Mesenteric fat pad (tissue), 1 donor: ENCODE data around the gene CHST10. TPM values are rescaled to one million over a fixed set of nuclear protein-coding genes. Genes with fewer than 3 reads are reported as not detected.
"Not testable (repeated sequence)": the region's sequence is repeated elsewhere in the genome, so short reads cannot be mapped to it uniquely, and the experiment has no call there.

ENCODE experiments used
- DNase-seq: peaks from one replicate; pipeline ENCODE4 v3.0.0-alpha.2; 2020; ENCODE audit warnings: low spot score
- total RNA-seq: library from RNA; stranded (reverse); fragmentation: NEBNext Ultra II Directional; extraction: Animal tissue kit (Norgen Biotek cat#: 25700); gene quantifications from one replicate; pipeline ENCODE4 v1.2.1, GENCODE V29; 2021
- donor health status: DM: yes; HTN: yes; CAD: no.

Gene CHST10
- total RNA-seq, 1 donor from 2014 or later, result 4.1 TPM

DNA sequence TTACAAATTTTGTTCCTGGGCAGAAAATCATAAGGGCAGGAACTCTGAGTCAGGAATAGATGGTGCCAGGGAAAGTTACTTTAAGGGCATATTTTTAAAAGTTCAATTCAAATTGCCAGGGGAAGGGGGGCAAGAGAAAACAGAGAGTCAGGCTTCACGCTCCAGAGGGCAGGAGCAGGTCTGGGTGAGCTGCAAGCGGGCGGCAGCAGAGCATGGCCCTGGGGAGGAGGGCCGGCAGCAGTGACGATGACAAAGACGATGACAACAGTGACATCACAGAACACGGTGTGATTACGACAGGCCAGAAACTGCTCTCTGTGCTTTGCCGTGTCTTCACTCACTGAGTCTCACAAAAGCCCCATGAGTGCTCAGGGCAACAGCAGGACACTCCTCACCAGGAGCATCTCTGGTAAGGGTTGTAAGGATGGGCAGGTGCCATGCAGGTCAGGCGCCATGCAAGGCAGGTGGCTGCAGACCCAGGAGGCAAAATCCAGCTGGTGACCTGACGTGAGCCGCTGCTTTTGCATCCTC, 23.3 kb downstream of the CHST10 start:
- peak; percentile 62 for DNase-seq

DNA sequence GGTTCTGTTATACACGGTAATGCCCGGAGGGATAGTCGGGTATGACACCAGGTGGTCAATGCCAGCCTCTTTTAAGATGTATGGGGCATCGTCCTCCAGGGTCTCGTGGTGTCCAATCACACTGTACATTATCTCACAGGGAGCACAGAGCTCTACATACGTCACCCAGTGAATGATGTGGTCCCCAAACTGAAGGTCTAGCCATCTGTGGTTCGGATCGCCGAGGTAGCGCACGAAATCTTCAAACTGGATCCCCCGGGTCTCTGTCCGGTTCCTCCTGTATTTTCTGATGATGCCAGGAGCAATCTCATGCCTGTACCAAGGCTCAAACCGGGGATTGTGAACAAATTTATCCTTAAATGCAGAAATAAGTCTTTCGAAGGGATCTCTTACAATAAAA, 24.1 kb downstream of the CHST10 start:
- DNase-seq, result peak; percentile 47

DNA sequence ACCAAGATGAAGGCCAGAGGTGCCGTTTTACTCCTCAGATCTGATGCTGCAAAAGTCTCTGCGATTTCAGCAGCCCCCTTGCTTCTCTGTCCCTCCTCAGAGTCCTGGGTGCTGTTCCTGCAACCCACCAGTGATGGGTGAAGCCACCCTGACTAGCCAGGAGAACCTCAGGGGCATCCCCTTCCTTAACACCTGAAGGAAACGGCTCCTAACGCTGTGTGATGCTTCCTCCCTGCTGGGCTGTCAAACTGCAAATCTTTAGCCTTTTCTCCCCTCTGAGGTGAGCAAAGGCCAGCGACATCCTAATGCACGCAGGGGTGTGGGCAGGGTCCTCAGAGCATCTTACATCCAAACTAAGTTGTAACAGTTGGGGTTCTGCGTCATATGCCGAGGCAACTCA, 24.8 kb downstream of the CHST10 start:
- peak; percentile 81 for DNase-seq

DNA sequence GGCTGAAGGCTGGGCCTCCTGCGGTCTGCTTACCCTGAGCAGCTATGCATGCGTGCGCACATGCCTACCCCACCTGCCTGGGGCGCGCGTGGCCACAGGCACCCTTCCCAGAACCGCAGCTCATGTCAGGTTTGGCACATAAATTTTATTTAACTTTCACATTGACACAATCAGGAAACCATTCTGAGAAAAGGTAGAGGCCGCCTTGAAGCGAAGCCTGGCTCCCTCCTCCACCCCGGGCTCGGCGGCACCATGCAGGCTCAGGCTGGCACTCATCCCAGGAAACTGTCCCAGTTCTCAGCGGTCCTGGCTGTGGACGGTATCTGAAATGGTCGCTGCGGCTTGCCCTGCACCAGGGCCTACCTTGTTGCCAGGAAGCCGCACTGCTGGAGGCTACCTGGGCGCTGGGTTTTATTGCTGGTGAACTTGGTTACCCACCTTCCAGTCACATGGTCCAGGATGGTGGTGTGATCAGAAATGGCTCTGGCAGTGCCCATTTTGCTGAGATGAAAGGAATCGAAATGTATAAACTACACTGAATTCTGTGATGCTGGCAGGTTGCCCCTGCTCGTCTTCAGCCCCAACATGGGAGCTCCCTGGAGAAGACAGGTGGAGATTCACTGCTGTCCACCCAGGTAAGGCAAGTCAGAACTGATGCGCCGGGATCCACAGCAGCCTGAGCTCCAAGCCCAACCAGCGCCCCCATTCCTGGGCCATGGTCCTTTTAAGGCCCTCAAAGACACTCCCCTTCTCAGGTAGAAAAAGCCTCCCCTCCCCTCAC, 25.5 kb downstream of the CHST10 start:
- peak; percentile 82 for DNase-seq

DNA sequence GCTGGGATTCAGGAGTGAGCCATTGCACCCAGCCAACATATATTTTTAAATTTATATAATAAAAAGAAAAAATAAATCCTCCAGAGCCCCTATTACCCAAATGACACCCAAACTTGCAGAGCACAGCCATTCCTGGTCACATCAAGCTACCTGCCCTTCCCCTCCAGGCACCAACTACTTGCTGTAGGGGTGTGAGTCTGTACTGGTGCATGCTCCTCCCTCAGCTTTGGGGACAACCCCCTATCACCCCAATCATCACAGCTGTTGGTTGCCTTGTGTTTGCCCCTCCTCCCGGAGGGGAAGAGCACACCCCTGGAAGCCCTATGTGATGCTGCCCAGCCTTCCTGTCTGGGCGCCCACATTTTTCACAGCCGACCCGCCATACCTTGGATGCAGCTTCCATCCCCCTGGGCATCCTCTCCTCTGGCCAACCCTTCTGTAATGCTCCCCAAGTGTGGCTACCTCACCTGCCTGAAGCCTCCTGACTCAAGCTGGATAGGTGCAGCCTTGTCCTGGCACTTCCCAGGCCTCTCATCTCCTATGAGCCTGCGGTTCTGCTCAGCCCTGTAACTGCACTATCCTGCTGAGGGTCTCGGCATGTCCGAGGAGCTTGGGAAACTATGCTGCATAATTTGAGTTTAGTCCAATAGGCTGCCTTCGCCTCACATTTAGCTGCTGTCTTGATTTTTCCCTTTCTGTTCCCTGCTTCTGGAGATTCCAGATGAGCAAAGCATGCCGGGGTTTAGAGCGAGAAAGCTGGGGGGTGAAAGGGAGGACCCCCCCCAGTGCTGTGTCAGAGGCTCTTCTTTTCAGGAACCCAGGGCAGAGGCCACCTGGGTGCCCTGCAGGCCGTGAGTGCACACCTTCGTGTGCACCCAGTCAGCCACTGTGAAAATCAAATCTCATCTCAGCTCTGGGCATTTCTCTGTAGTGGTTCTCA, 27.2 kb downstream of the CHST10 start:
- DNase-seq, result peak; percentile 77

DNA sequence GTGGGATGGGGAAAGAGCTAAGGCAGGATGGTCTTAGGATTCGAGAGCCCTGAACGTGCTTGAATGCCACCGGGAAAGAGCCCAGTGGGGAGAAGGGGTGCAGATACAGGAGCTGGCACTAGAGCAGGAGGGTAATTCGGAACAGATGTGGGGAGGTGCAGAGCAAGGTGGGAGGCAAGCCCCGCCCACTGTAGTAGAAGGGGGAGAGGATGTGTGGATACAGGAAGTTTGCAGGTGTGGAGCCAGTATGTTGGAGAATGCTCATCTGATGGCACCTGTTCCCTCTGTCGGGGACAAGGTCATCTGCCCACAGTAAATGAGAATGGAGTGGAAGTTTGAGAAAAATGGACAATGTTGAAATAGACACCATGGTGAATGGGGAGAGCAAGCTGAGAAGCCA, 28.8 kb downstream of the CHST10 start:
- peak; percentile 80 for DNase-seq

DNA sequence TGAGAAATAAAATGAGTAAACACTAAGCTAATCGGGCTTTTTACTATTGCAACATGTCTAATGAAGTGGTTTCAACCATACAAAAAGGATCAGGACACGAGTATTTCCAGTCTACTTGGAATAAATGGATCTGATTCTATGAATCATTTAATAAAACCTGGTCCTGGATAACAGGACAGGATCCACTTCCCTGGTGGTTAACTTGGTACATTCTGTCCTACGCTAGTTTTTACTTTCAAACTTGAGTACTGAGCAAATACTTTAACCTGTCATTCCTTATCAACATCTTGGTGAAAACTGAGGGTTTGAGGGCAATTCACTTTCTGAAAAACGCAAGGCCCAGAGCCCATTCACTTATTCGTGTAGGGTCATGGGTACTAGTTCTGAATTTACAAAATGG, 33.5 kb downstream of the CHST10 start:
- DNase-seq, result no peak

DNA sequence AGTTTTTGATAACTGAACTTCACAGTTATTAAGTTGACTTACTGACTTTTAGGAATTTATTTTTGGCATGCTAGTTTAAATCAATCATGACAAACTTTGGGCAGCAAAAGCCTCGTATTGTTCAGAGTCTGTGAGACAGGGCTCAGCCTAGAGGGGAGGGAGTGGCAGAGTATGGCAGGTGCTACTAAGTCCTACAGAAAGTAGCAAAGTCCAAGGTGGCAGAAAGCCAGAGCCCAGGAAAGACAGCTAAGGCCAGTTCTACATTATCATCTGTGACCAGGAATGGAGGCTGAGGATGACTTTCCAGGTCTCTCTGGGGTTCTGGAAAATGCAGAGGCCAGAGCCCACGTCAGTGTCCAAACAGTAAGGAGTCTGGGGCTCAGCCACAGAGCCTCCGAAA, 34.2 kb downstream of the CHST10 start:
- no peak for DNase-seq

DNA sequence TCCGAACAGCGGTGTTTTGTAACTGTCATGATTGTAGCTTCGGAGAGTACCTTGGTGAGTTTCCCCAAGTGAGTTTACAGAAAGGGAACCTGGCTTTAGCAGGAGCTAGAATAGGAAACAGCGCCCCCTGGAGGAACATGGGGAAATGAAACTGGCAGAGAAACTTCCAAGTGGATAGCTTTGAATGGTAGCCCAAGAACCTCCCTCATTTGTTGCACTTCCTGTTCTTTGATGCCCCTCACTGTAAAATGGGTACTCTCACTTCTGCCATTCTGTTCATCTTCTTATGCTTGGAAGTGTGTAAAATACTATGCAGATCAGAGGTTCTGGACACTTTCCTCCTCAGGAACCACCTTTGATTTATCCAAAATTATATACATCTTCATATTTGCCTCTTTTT, 36.2 kb downstream of the CHST10 start:
- DNase-seq, result no peak

DNA sequence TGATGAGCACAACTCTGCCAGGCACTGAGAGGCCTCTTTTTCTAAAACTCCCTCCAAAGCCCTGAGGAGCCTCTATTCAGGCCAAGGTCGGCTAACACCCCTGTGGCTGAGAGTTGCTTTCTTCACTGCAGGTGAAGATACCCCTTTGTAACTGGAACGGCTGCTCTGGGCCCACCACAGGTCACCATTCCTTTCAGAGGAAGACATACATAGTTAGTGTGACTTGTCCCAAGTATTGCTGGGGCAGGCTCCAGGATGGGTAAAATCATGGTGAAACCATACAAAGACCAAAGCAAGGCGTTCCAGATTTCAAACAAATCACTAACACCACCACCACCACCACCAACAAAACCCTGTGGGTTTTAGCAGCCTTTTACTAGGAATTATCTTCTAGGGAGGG, 36.8 kb downstream of the CHST10 start:
- no peak for DNase-seq

DNA sequence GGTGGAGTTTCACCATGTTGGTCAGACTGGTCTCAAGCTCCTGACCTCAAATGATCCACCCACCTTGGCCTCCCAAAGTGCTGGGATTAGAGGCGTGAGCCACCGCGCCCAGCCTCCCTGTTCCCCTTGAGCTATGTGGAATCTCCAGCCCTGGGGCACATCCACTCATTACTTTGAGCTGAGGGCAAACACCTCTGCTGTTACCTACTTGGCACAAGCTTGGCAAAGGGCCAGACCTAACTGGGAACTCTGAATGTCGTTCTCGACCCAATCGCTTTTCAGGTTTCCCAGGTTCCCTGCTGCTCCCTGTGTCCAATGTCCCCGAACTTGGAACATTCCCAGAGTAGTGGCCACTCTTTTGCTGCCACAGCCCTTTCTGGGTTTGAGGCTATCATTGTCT, 40.6 kb downstream of the CHST10 start:
- DNase-seq, result no peak

DNA sequence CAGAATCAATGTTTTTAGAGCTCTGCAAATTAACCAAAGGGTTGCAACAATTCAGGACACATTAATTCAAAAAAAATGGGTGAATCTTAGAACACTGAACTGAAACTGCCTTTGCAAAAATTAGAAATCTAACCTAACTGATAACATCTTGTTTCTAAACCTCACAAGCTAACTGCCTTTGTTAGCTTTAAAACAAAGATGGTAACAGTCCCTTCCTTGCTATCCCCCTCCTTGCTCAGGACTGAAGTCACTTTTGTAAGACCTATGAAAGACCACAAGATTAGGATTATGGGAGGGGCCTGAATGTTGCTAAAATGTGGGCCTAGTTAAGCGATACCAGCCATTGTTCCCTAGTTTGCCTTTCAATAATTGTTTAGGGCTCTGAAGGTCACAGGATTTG, 50.3 kb downstream of the CHST10 start:
- no peak for DNase-seq

DNA sequence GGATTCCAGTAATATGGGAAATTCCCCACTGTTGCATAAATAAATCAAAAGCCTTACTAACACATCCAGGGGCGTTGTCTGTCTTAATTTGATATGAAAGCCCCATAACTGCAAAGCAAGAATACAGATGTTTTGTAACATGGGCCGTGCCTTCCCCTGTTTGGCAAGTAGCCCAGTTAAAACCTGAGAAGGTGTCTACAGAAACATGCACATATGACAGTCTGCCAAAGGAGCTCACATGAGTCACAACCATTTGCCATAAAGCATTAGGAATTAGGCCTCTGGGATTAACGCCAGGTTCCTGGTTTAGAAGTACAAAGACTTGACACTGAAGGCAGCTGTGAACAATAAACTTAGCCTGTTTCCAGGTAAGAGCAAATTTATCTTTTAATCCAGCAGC, 52.0 kb downstream of the CHST10 start:
- DNase-seq, result no peak

DNA sequence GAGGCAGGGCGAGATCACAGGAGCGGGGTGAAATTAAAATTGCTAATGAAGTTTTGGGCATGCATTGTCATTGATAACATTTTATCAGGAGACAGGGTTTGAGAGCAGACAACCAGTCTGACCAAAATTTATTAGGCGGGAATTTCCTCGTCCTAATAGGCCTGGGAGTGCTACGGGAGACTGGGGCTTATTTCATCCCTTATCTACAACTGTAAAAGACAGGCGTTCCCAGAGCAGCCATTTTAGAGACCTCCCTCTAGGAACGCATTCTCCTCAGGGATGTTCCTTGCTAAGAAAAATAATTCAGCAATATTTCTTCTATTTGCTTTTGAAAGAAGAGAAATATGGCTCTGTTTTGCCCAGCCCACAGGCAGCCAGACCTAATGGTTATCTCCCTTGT, 55.2 kb downstream of the CHST10 start:
- DNase-seq, result not testable (repeated sequence)

DNA sequence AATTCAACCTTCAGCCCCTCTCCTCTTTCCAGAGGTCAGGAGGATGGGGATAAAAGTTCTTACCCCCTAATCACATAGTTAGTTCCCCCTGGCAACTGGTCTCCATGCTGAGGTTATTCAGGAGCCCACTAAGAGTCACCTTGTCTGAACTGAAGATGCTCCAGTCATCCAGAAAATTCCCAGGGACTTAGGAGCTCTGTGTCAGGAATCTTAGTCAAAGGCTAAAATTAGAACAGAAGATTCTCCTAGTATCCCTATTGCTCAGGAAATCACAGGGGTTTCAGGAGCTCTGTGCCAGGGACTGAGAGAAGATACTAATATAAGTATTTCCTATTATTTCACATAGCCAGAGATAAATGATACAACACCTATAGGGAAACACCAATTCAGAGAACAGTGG, 57.9 kb downstream of the CHST10 start:
- DNase-seq, result no peak

DNA sequence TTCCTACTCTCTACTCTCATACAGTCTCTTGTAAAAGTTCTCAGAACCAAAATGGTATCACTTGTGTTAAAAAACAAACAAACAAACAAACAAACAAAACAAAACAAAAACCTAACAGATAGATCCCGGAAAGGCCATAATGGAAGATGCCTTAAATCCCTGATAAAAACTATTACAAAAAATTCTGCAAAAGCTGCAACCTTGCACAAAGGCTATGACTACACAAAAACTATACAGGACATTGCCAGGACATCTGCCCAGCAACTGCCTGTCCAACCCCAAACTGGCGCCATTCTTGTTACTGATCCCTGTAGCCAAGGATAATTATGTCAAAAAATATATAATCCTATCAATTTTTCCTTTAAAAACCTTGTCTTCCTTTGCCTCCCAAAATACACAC, 58.9 kb downstream of the CHST10 start:
- no peak for DNase-seq

DNA sequence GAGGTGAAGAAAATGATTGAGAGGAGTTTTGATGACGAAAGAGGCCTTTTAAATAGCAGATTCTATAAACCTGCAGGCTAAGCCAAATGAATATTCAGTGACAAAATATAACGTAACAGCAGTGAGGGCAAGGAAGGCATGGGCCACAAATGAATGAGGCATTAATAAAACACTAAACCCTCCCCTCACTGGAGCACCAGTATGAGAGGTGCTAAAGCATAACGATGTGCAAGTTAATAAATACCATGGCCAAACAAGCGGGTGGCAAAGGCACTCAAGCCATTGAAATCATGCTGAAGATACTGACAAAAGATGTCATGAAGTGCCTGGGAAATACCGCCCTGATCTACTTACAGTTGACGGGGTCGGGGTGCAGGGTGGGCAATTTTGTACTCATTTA, 64.9 kb downstream of the CHST10 start:
- DNase-seq, result no peak

DNA sequence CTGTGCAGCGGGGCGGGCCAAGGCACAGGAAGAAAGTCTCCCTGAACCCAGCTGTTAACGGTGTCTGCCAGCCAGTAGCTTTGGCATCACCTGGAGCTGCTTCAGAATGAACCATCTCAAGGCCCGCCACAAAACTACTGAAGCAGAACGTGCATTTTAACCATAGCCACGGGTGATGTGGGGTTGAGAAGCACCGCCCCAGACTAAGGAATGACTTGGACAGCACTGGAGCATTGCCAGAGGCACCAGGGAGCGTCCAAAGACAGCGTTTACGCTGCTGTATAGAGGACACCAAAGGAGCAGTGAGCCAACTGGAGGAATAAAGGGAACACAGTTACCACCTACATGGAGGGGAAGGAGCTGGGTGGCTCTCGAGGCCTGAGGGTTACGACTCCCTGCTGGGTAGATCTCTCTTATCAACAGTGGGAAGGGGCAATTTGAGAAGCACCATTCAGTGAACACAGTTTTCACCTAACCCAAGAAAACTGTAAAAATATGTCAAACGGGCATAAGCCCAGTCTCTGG, 66.7 kb downstream of the CHST10 start:
- DNase-seq, result no peak

DNA sequence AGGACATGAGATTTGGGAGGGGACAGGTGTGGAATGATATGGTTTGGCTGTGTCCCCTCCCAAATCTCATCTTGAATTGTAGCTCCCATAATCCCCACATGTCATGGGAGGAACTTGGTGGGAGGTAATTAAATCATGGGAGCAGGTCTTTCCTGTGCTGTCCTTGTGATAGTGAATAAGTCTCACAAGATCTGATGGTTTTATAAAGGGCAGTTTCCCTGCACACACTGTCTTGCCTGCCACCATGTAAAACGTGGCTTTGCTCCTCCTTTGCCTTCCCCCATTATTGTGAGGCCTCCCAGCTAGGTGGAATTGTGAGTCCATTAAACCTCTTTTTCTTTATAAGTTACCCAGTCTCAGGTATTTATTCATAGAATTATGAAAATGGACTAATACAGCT, 72.3 kb downstream of the CHST10 start:
- not testable (repeated sequence) for DNase-seq

DNA sequence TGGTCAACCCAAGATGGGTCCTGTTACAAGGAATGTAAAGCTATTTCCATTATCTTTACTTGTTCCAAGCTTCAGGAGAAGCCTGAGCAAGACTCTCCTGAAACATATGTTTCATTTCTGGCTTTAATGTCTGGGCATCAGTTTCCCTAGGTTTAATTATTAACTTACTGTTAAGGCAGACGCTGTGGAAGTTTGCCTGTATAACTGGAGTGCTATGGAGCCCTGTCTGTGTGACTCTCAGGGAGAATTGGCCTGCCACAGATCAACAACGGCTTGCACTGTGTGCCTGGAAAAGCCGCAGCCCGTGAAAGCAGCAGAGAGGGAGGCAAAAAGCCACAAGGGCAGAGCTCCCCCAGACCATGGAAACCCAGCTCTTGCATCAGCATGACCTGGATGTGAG, 73.0 kb downstream of the CHST10 start:
- no peak for DNase-seq

DNA sequence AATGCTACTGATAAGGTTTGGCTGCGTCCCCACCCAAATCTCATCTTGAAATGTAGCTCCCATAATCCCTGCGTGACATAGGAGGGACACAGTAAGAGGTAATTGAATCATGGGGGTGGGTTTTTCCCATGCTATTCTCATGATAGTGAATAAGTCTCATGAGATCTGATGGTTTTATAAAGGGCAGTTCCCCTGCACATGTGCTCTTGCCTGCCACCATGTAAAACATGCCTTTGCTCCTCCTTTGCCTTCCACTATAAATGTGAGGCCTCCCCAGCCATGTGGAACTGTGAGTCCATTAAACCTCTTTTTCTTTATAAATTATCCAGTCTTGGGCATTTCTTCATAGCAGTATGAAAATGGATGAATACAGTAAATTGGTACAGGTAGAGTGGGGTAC, 75.0 kb downstream of the CHST10 start:
- not testable (repeated sequence) for DNase-seq
